Neuronal stem cell (in vitro differentiated cells): ENCODE data around the gene FTCDNL1.
A peak's percentile ranks its signal among the peaks of the same experiment; 100 is the strongest.

Source experiments
- DNase-seq: peaks from one replicate; pipeline ENCODE4 v3.0.0-alpha.2; 2013; ENCODE audit warnings: low spot score
- H2AFZ ChIP-seq: one replicate; pipeline ENCODE4 v1.6.1; 2013; ENCODE audit warnings: mild to moderate bottlenecking, low read length, inconsistent platforms
- H2AK5ac ChIP-seq: 2 replicates; pipeline ENCODE4 v1.6.1; 2013; ENCODE audit warnings: low read depth, mild to moderate bottlenecking, inconsistent platforms, low read length, moderate library complexity, mixed read lengths
- H2BK120ac ChIP-seq: 2 replicates; pipeline ENCODE4 v1.6.1; 2013; ENCODE audit warnings: low read depth, mild to moderate bottlenecking, inconsistent platforms, low read length, moderate library complexity, mixed read lengths
- H2BK12ac ChIP-seq: one replicate; pipeline ENCODE4 v1.6.1; 2013; ENCODE audit warnings: low read length, inconsistent platforms
- H2BK15ac ChIP-seq: 2 replicates; pipeline ENCODE4 v1.6.1; 2013; ENCODE audit warnings: mild to moderate bottlenecking, low read length, inconsistent platforms, mixed read lengths
- H2BK5ac ChIP-seq: one replicate; pipeline ENCODE4 v1.6.1; 2013; ENCODE audit warnings: inconsistent platforms, mild to moderate bottlenecking, low read length, moderate library complexity
- H3K14ac ChIP-seq: one replicate; pipeline ENCODE4 v1.6.1; 2013; ENCODE audit warnings: low read length, inconsistent platforms
- H3K18ac ChIP-seq: 2 replicates; pipeline ENCODE4 v1.6.1; 2013; ENCODE audit warnings: low read length, inconsistent platforms
- H3K23ac ChIP-seq: 2 replicates; pipeline ENCODE4 v1.6.1; 2013; ENCODE audit warnings: low read depth, mild to moderate bottlenecking, mixed read lengths, low read length, inconsistent platforms; ENCODE audit not compliant: poor library complexity
- H3K27ac ChIP-seq: replicated peaks from 3 replicates; pipeline ENCODE4 v1.5.1; 2013; ENCODE audit warnings: low read length, inconsistent platforms
- H3K27me3 ChIP-seq, 3 experiments: 2 replicates each; pipeline ENCODE4 v1.6.1; 2013; ENCODE audit warnings: low read length in 3 of 3, mild to moderate bottlenecking in 2 of 3, inconsistent platforms in 1 of 3, low read depth in 1 of 3, mixed read lengths in 1 of 3, moderate library complexity in 1 of 3; ENCODE audit not compliant: control insufficient read depth in 3 of 3, insufficient read depth in 3 of 3
- H3K36me3 ChIP-seq, 2 donors: replicated peaks in 1 of 2; 2 replicates each; pipeline ENCODE4 v1.6.1; 2013; ENCODE audit warnings: low read length in 2 of 2; ENCODE audit not compliant: control insufficient read depth in 2 of 2, insufficient read depth in 2 of 2
- H3K4ac ChIP-seq: 2 replicates; pipeline ENCODE4 v1.6.1; 2013; ENCODE audit warnings: inconsistent platforms, mild to moderate bottlenecking, low read length, moderate library complexity
- H3K4me1 ChIP-seq, 2 donors: 1 replicate in 1 of 2; 2 replicates in 1 of 2; pipeline ENCODE4 v1.6.1; 2013; ENCODE audit warnings: low read length in 2 of 2, low read depth in 1 of 2; ENCODE audit not compliant: control insufficient read depth in 2 of 2, insufficient read depth in 1 of 2
- H3K4me2 ChIP-seq: one replicate; pipeline ENCODE4 v1.6.1; 2013; ENCODE audit warnings: mild to moderate bottlenecking, low read length, inconsistent platforms; ENCODE audit not compliant: insufficient read depth, poor library complexity, severe bottlenecking
- H3K4me3 ChIP-seq, 2 donors: 2 replicates each; pipeline ENCODE4 v1.5.1; 2013; ENCODE audit warnings: low read length in 2 of 2, mild to moderate bottlenecking in 2 of 2, inconsistent platforms in 1 of 2, moderate library complexity in 1 of 2
- H3K79me1 ChIP-seq: one replicate; pipeline ENCODE4 v1.6.1; 2013; ENCODE audit warnings: low read depth, mild to moderate bottlenecking, inconsistent platforms, low read length, moderate library complexity
- H3K9ac ChIP-seq: one replicate; pipeline ENCODE4 v1.6.1; 2013; ENCODE audit warnings: mild to moderate bottlenecking, low read depth, low read length, inconsistent platforms; ENCODE audit not compliant: poor library complexity
- H3K9me3 ChIP-seq, 2 donors: replicated peaks in 1 of 2; 2 replicates each; pipeline versions ENCODE3 to v1.6.1; 2013; ENCODE audit warnings: low read length in 2 of 2, mild to moderate bottlenecking in 2 of 2, inconsistent platforms in 1 of 2, low read depth in 1 of 2, mixed read lengths in 1 of 2, moderate library complexity in 1 of 2; ENCODE audit not compliant: control insufficient read depth in 2 of 2, insufficient read depth in 1 of 2
- H4K8ac ChIP-seq: one replicate; pipeline ENCODE4 v1.6.1; 2013; ENCODE audit warnings: low read depth, mild to moderate bottlenecking, inconsistent platforms, low read length, moderate library complexity
- H4K91ac ChIP-seq: one replicate; pipeline ENCODE4 v1.6.1; 2013; ENCODE audit warnings: low read length, low read depth, mild to moderate bottlenecking, inconsistent platforms; ENCODE audit not compliant: poor library complexity
- WGBS, 2 donors: extraction: QIAGEN DNeasy Blood & Tissue Kit; methylation state at CpG; one replicate each; pipeline ENCODE4 v1.1.7; 2013; ENCODE audit warnings: missing lambda C conversion rate in 2 of 2, mixed read lengths in 1 of 2; ENCODE audit not compliant: insufficient read length in 2 of 2, insufficient replicate concordance in 1 of 2; ENCODE audit errors: extremely low coverage in 2 of 2; 5-methylcytosine and 5-hydroxymethylcytosine counted together

Gene FTCDNL1

GRCh38 chr2:199818754-199819153 lies 32.2 kb downstream of the FTCDNL1 start:
- Histone ChIP-seq H3K4me1 (no peaks in the 10 kb centered on the region), H4K91ac (no peak overlapping the region), H3K4ac (no peak overlapping the region), H3K27me3 (peaks cover 0 to 5% (median 0%) of the 10 kb centered on the region in 3 experiments), H3K23ac (no peak overlapping the region), H4K8ac (no peak overlapping the region), H3K18ac (no peak overlapping the region), H2BK5ac (no peak overlapping the region), H3K4me3 (no peak overlapping the region), H3K9ac (no peak overlapping the region), H3K79me1 (no peaks in the 10 kb centered on the region), H2AFZ (no peak overlapping the region), H3K27ac (no peak overlapping the region), H2AK5ac (peak overlapping the region; percentile 52), H3K4me2 (no peak overlapping the region), H3K36me3 (no peaks in the 10 kb centered on the region), H2BK12ac (no peak overlapping the region), H3K14ac (no peak overlapping the region), H2BK15ac (no peak overlapping the region), H2BK120ac (no peak overlapping the region), H3K9me3 (no peaks in the 10 kb centered on the region)
- WGBS, 2 donors, result no CpG with 5 or more reads among the region's 2 CpGs
- no peak for DNase-seq

DNA sequence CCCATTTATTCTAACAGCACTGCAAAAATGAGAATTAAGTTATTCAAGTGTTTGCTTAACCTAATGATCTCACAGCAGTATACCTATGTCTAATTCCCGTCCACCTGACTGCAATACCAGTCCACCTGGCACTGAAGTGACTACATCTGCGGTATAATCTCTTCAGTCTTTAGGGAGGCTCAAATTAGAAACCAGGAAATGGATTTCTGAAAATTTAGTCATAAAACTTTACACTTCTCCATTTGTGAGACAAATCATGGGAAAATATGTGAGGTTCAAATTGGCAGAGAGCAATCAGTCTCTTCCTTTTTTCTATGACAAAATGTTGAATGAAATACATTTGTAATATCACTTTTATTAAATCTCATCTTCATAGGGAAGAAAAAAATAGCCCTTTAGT lies 33.0 kb downstream of the FTCDNL1 start:
- no peaks in the 10 kb centered on the region for H3K36me3 ChIP-seq
- no peak overlapping the region for H2BK120ac ChIP-seq
- H2BK5ac ChIP-seq, result no peak overlapping the region
- H2AK5ac ChIP-seq, result no peak overlapping the region
- H2AFZ ChIP-seq, result no peak overlapping the region
- no peak overlapping the region for H3K14ac ChIP-seq
- H3K27ac ChIP-seq, result no peak overlapping the region
- H3K4me3 ChIP-seq, result no peak overlapping the region
- no peak overlapping the region for H4K91ac ChIP-seq
- no peak overlapping the region for H3K9ac ChIP-seq
- H4K8ac ChIP-seq, result no peak overlapping the region
- no peak overlapping the region for H3K4me2 ChIP-seq
- H3K79me1 ChIP-seq, result no peaks in the 10 kb centered on the region
- no peak overlapping the region for H3K4ac ChIP-seq
- H3K9me3 ChIP-seq, result no peaks in the 10 kb centered on the region
- no CpG with 5 or more reads among the region's 2 CpGs for WGBS, 2 donors
- H3K4me1 ChIP-seq, result no peaks in the 10 kb centered on the region
- DNase-seq, result no peak
- H3K18ac ChIP-seq, result no peak overlapping the region
- H3K27me3 ChIP-seq, result peaks cover 0 to 8% (median 0%) of the 10 kb centered on the region in 3 experiments
- no peak overlapping the region for H2BK15ac ChIP-seq
- H2BK12ac ChIP-seq, result no peak overlapping the region
- no peak overlapping the region for H3K23ac ChIP-seq

DNA sequence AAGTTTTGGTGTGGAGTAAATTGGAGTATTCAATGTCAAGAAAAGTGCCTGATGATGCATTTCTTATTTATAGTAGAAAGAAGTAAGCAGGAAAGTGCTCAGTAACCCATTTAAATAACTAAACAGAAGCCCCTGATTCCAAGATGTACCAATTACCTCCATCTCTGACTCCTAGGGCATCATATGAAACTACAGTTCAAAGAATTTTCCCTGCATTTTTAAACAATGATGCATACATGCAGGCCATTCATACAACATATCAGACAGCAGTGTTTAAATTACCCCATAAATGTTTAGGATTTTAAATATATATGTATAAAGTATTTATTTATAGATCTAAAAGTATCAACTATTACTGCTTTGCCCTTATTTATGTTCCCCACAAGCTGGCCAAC lies 36.2 kb downstream of the FTCDNL1 start:
- no peaks in the 10 kb centered on the region for H3K4me1 ChIP-seq
- H2BK5ac ChIP-seq, result no peak overlapping the region
- no peak overlapping the region for H2BK15ac ChIP-seq
- no peak overlapping the region for H3K14ac ChIP-seq
- H3K4me2 ChIP-seq, result no peak overlapping the region
- no peak overlapping the region for H4K91ac ChIP-seq
- no peak overlapping the region for H3K18ac ChIP-seq
- H2AFZ ChIP-seq, result no peak overlapping the region
- H2BK12ac ChIP-seq, result no peak overlapping the region
- peaks cover 0 to 14% (median 0%) of the 10 kb centered on the region in 3 experiments for H3K27me3 ChIP-seq
- H4K8ac ChIP-seq, result no peak overlapping the region
- no peak overlapping the region for H3K9ac ChIP-seq
- no peak overlapping the region for H2AK5ac ChIP-seq
- H3K4ac ChIP-seq, result no peak overlapping the region
- H3K79me1 ChIP-seq, result no peaks in the 10 kb centered on the region
- no peak overlapping the region for H3K4me3 ChIP-seq
- no peaks in the 10 kb centered on the region for H3K9me3 ChIP-seq
- H3K27ac ChIP-seq, result no peak overlapping the region
- no peak overlapping the region for H2BK120ac ChIP-seq
- no peak overlapping the region for H3K23ac ChIP-seq
- no peaks in the 10 kb centered on the region for H3K36me3 ChIP-seq
- no peak for DNase-seq

DNA sequence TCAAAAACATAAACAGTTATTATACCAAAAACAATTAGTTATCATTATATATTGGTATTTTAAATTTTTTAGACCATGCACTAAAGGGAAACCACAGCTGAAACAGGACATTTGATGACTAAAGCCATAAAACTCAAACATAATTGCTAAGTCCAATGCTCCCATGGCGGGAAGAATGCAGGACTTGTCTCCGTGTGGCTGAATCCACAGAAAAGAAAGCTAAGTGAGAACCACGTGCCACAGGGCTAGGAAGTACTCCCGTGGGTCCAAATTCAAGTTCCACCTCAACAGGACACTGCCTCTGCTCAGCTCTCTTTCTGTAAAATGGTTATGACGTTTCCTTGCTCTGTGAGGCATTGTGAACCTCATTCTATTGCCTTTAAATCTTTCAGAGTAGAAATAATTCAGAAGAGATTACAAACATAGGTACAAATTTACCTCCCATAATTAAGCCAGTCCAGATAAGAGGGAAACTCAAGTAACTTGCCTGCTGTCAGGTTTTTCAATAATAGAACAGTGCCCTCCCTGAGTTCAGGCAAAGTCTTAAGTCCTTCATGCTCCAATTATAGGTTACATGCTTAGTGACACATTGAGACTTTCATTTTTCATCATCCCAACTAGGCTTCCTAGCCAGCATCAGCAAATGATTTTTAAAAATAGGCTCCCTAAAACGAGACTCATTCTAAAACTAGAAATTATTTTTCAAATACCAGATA lies 36.7 kb downstream of the FTCDNL1 start:
- no peak overlapping the region for H2BK12ac ChIP-seq
- no CpG with 5 or more reads among the region's 6 CpGs for WGBS, 2 donors

More for the DNA sequence above, 36.7 kb downstream of the FTCDNL1 start:
- H3K18ac ChIP-seq, result no peak overlapping the region
- H4K91ac ChIP-seq, result no peak overlapping the region
- no peak overlapping the region for H2BK15ac ChIP-seq
- H2AK5ac ChIP-seq, result no peak overlapping the region
- no peak for DNase-seq
- no peak overlapping the region for H2BK120ac ChIP-seq
- H3K79me1 ChIP-seq, result no peaks in the 10 kb centered on the region
- no peak overlapping the region for H3K9ac ChIP-seq
- H3K27me3 ChIP-seq, result peaks cover 0 to 14% (median 0%) of the 10 kb centered on the region in 3 experiments
- H3K4me2 ChIP-seq, result no peak overlapping the region
- H4K8ac ChIP-seq, result no peak overlapping the region
- H2AFZ ChIP-seq, result no peak overlapping the region
- H3K4me3 ChIP-seq, result no peak overlapping the region
- no peak overlapping the region for H3K14ac ChIP-seq
- H3K27ac ChIP-seq, result no peak overlapping the region
- H3K23ac ChIP-seq, result no peak overlapping the region
- no peaks in the 10 kb centered on the region for H3K4me1 ChIP-seq
- H3K9me3 ChIP-seq, result no peaks in the 10 kb centered on the region
- H2BK5ac ChIP-seq, result no peak overlapping the region
- H3K4ac ChIP-seq, result no peak overlapping the region
- no peaks in the 10 kb centered on the region for H3K36me3 ChIP-seq
